Activated CD8-positive, alpha-beta T cell treated with anti-CD3 and anti-CD28 coated beads, Interleukin-2, amount 10 ng/mL, durations not matched to agents 7 days and 5 days (primary cell): ENCODE results near the gene TSFM. TPM values are rescaled to one million over a fixed set of nuclear protein-coding genes. Genes with fewer than 3 reads are reported as not detected.
A peak's percentile ranks its signal among the peaks of the same experiment; 100 is the strongest.

Source experiments
- ATAC-seq: fragments of 150-1000 bp; cut with Tn5 transposase; one replicate; pipeline ENCODE4 v1.10.0; 2021; ENCODE audit warnings: moderate library complexity
- CTCF ChIA-PET: fragments of 350-600 bp; sonication (Branson Sonifier 250); formaldehyde crosslinking; loops from one replicate; lab custom pipeline; 2021; ENCODE audit warnings: antibody characterized with exemption; lab: Charles Lee
- POLR2A ChIA-PET: fragments of 350-600 bp; sonication (Branson Sonifier 250); formaldehyde crosslinking; loops from one replicate; lab custom pipeline; 2021; ENCODE audit warnings: antibody characterized with exemption; lab: Charles Lee
- DNase-seq: peaks from one replicate; pipeline ENCODE4 v3.0.0-alpha.2; 2020
- H3K27ac Mint-ChIP-seq: one replicate; pipeline ENCODE4 v1.8.0; 2021; ENCODE audit warnings: mild to moderate bottlenecking, mixed read lengths
- H3K27me3 Mint-ChIP-seq: one replicate; pipeline ENCODE4 v1.8.0; 2021; ENCODE audit warnings: low read depth, mixed read lengths
- H3K36me3 Mint-ChIP-seq: one replicate; pipeline ENCODE4 v1.8.0; 2021; ENCODE audit warnings: low read depth, mixed read lengths
- H3K4me1 Mint-ChIP-seq: one replicate; pipeline ENCODE4 v1.8.0; 2021; ENCODE audit warnings: low read depth, mixed read lengths
- H3K4me3 Mint-ChIP-seq: one replicate; pipeline ENCODE4 v1.8.0; 2021; ENCODE audit warnings: mild to moderate bottlenecking, mixed read lengths
- H3K9me3 Mint-ChIP-seq: one replicate; pipeline ENCODE4 v1.8.0; 2022; ENCODE audit warnings: mixed read lengths; ENCODE audit not compliant: insufficient read depth
- total RNA-seq, 2 experiments: library from RNA; stranded (reverse); gene quantifications; one replicate each; pipeline ENCODE4 v1.2.3, GENCODE V29; 2021

The TSFM gene
- total RNA-seq, 2 experiments from 2014 or later, result 35.0 to 35.8 TPM

GRCh38 chr12:57781801-57782200 is 786 bp upstream of the TSFM start:
- Mint-ChIP-seq H3K9me3 (no peaks in the 10 kb centered on the region), H3K27me3 (no peaks in the 10 kb centered on the region), H3K27ac (peak overlapping the region; percentile 96), H3K36me3 (peaks cover 15% of the 10 kb centered on the region), H3K4me3 (no peak overlapping the region), H3K4me1 (peaks cover 40% of the 10 kb centered on the region)
- no peak for ATAC-seq
- DNase-seq, result no peak
- POLR2A ChIA-PET, result interaction anchor here (0.7 kb wide), 1 partner anchor 63 kb away, joined by 4 read pairs; no protein-coding TSS in a partner anchor
- CTCF ChIA-PET, result interaction anchor here (0.7 to 4.5 kb wide), 11 partner anchors 8 to 124 kb away, joined by 3 to 26 read pairs (median 5); partner anchors contain the start of genes CYP27B1, EEF1AKMT3 and METTL1

DNA sequence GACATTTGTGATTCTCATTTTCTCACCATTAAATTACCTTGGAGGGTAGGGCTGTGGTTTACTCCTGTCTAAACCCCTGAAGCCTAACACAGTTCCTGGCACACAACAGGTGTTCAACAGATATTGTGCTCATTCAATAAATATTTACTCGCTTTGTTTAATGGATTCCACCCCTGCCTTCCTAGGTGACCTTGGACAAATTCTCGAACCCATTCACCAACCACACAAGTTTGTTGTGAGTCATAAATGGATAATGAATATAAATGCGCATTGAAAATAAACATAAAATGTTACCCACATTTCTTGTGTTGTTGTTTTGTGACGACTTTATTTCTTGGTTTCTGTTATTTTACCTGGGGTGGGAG is 362 bp upstream of the TSFM start:
- Mint-ChIP-seq H3K27ac (peak overlapping the region; percentile 96), H3K4me1 (peaks cover 40% of the 10 kb centered on the region), H3K4me3 (peak overlapping the region; percentile 99), H3K9me3 (no peaks in the 10 kb centered on the region), H3K27me3 (no peaks in the 10 kb centered on the region), H3K36me3 (peaks cover 17% of the 10 kb centered on the region)
- CTCF ChIA-PET, result interaction anchor here (1.0 to 4.5 kb wide), 13 partner anchors 9 to 130 kb away, joined by 3 to 26 read pairs (median 5); partner anchors contain the start of genes CYP27B1, EEF1AKMT3 and METTL1
- DNase-seq, result no peak
- POLR2A ChIA-PET, result interaction anchor here (1.3 to 1.6 kb wide), 2 partner anchors 10 to 159 kb away, joined by 5 to 7 read pairs; partner anchors contain the start of genes ATP23, EEF1AKMT3 and METTL1
- no peak for ATAC-seq

DNA sequence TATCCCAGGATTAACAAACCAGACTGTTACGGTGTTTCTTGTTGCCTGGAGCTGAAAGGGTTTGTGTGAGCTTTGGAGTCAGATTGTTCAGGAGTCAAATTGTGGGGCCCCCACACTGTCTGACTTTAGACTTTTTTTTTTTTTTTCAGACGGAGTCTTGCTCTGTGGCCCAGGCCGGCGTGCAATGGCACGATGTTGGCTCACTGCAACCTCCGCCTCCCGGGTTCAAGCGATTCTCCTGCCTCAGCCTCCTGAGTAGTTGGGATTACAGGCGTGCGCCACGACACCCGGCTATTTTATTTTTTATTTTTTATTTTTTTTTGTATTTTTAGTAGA is 847 bp downstream of the TSFM start:
- Mint-ChIP-seq H3K27me3 (no peaks in the 10 kb centered on the region), H3K4me3 (peak overlapping the region; percentile 99), H3K4me1 (peaks cover 39% of the 10 kb centered on the region), H3K36me3 (peaks cover 21% of the 10 kb centered on the region), H3K27ac (peak overlapping the region; percentile 96), H3K9me3 (no peaks in the 10 kb centered on the region)
- no peak for DNase-seq
- ChIA-PET CTCF (interaction anchor here (0.7 to 4.5 kb wide), 25 partner anchors 8 to 128 kb away, joined by 3 to 26 read pairs (median 6); partner anchors contain the start of genes CTDSP2, EEF1AKMT3 and METTL1), POLR2A (interaction anchor here (0.8 to 1.6 kb wide), 7 partner anchors 11 to 158 kb away, joined by 3 to 7 read pairs (median 4); partner anchors contain the start of genes ATP23, CYP27B1, EEF1AKMT3 and METTL1)
- ATAC-seq, result no peak

GRCh38 chr12:57783861-57784260 is 1.3 kb downstream of the TSFM start:
- peaks cover 24% of the 10 kb centered on the region for H3K36me3 Mint-ChIP-seq
- peaks cover 37% of the 10 kb centered on the region for H3K4me1 Mint-ChIP-seq
- no peaks in the 10 kb centered on the region for H3K27me3 Mint-ChIP-seq
- ChIA-PET POLR2A (interaction anchor here (0.9 to 1.6 kb wide), 3 partner anchors 15 to 157 kb away, joined by 3 to 7 read pairs (median 5); partner anchors contain the start of gene ATP23), CTCF (interaction anchor here (0.7 to 4.5 kb wide), 11 partner anchors 10 to 120 kb away, joined by 4 to 26 read pairs (median 9); partner anchors contain the start of genes EEF1AKMT3 and METTL1)
- H3K4me3 Mint-ChIP-seq, result peak overlapping the region; percentile 66
- no peak for ATAC-seq
- peak overlapping the region; percentile 27 for H3K27ac Mint-ChIP-seq
- no peaks in the 10 kb centered on the region for H3K9me3 Mint-ChIP-seq
- DNase-seq, result no peak

DNA sequence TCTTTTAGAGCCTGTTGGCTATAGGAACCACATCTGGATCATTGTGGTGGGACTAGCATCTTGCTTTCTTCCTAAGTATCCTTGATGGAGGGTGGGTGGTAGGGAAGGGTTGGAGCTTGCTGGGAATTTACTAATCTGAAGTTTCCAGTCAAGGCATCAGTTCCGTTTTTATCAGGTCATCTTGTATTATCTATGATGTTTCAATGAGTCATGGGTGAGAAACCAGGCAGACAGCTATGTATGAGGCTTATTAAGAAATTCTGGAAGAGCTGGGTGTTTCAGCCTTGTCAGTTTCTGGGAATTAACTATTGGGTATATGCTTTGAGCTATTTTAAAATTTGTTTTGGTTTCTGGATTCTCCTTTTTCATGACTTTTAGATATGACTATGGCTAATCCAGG is 11.3 kb downstream of the TSFM start:
- H3K27me3 Mint-ChIP-seq, result no peaks in the 10 kb centered on the region
- no peaks in the 10 kb centered on the region for H3K9me3 Mint-ChIP-seq
- H3K27ac Mint-ChIP-seq, result no peak overlapping the region
- ATAC-seq, result no peak
- H3K36me3 Mint-ChIP-seq, result peaks cover 42% of the 10 kb centered on the region
- peaks cover 4% of the 10 kb centered on the region for H3K4me1 Mint-ChIP-seq
- DNase-seq, result no peak
- H3K4me3 Mint-ChIP-seq, result no peak overlapping the region
- CTCF ChIA-PET, result interaction anchor here (0.7 to 4.3 kb wide), 6 partner anchors 9 to 111 kb away, joined by 3 to 26 read pairs (median 6); partner anchors contain the start of gene TSFM
- POLR2A ChIA-PET, result interaction anchor here (0.8 kb wide), 1 partner anchor 8 kb away, joined by 3 read pairs; no protein-coding TSS in a partner anchor

DNA sequence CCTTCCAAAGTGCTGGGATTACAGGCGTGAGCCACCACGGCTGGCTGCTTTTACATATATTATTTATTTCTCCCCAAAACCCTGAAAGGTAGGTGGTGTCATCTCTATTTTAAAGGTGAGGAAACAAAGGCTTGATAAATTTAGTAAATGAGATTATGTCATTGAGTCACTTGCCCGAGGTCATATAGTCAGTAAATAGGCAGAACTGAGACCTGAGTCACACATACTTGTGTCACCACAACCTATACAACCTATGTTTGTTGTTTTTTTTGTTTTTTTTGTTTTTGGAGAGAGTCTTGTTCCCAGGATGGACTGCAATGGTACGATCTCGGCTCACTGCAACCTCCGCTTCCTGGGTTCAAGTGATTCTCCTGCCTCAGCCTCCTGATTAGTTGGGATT is 12.8 kb downstream of the TSFM start:
- DNase-seq, result no peak
- Mint-ChIP-seq H3K9me3 (no peaks in the 10 kb centered on the region), H3K4me3 (no peak overlapping the region), H3K27me3 (no peaks in the 10 kb centered on the region), H3K27ac (no peak overlapping the region), H3K36me3 (peaks cover 36% of the 10 kb centered on the region), H3K4me1 (peaks cover 4% of the 10 kb centered on the region)
- ATAC-seq, result no peak
- CTCF ChIA-PET, result interaction anchor here (4.3 kb wide), 1 partner anchor 8 kb away, joined by 26 read pairs; no protein-coding TSS in a partner anchor
- POLR2A ChIA-PET, result no interaction called here

DNA sequence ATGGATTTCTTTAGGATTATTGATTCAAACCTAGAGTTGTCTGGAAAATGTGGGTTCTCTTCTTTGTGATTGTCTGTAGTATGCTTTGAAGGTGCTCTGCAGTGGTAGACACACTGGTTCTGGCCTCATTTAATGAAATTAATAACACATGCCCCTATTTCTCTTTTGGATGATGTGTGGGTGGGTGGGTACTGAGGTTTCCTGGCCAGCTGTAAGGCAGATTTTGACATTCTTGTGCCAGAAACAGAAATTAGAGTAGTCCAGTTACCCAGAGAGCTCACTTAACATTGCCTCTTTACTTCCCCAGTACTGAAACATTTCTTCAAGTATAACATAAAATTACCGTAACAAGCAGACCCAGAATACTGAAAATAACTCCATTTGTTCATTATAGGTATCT is 14.4 kb downstream of the TSFM start:
- ATAC-seq, result no peak
- ChIA-PET POLR2A (interaction anchor here (0.6 kb wide), 1 partner anchor 38 kb away, joined by 3 read pairs; no protein-coding TSS in a partner anchor), CTCF (interaction anchor here (4.7 kb wide), 1 partner anchor 14 kb away, joined by 26 read pairs; the partner anchor contains the start of gene TSFM)
- no peak overlapping the region for H3K4me3 Mint-ChIP-seq
- H3K9me3 Mint-ChIP-seq, result no peaks in the 10 kb centered on the region
- H3K4me1 Mint-ChIP-seq, result peaks cover 2% of the 10 kb centered on the region
- no peak for DNase-seq
- no peaks in the 10 kb centered on the region for H3K27me3 Mint-ChIP-seq
- peaks cover 36% of the 10 kb centered on the region for H3K36me3 Mint-ChIP-seq
- H3K27ac Mint-ChIP-seq, result no peak overlapping the region

DNA sequence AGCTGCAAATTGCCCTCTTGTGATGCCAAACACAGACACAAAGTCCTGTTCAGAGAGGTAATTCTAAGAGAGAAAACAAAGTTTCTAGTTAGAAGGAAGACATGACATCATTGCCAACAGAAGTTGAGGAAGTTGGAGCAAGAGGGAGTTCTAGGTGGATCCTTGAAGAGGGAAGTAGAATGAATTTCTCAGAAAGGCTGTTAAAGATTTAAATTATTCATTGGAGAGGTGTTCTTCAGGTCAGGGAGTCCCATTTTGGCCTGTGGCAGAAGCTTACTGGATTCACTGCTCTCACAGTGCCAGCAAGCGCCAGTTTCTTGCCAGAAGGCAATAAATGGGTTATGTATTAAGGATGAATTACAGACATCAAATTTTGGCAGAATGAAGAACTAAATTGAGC is 15.3 kb downstream of the TSFM start:
- Mint-ChIP-seq H3K27ac (no peak overlapping the region), H3K9me3 (no peaks in the 10 kb centered on the region), H3K27me3 (no peaks in the 10 kb centered on the region), H3K4me1 (peaks cover under 1% of the 10 kb centered on the region), H3K4me3 (no peak overlapping the region), H3K36me3 (peaks cover 31% of the 10 kb centered on the region)
- ChIA-PET POLR2A (no interaction called here), CTCF (interaction anchor here (0.9 to 7.9 kb wide), 4 partner anchors 15 to 215 kb away, joined by 3 to 128 read pairs (median 15); partner anchors contain the start of gene TSFM)
- no peak for DNase-seq
- ATAC-seq, result no peak

DNA sequence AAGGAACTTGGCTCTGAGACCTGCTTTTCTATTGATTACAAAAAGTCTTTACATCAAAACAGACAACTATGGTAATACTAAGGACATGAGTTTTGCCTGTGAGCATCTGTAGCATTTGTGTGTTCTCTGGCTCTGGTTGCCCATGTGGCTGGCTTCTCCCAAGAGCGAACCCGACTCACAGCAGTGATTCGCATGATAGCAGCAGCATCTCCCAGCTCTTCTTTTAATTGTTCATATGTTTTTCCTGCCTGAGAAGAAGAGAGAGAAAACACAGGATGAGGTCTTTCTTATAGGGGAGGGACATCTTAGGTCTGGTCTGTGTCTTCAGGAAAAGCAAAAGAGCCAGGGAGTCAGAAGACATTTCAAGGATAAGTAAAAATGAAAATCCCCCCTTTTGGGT is 18.4 kb downstream of the TSFM start:
- Mint-ChIP-seq H3K9me3 (no peaks in the 10 kb centered on the region), H3K27ac (no peak overlapping the region), H3K27me3 (no peaks in the 10 kb centered on the region), H3K4me3 (no peak overlapping the region), H3K36me3 (peaks cover 20% of the 10 kb centered on the region), H3K4me1 (no peaks in the 10 kb centered on the region)
- ChIA-PET CTCF (interaction anchor here (1.3 to 7.9 kb wide), 5 partner anchors 18 to 103 kb away, joined by 3 to 128 read pairs (median 23); partner anchors contain the start of genes CTDSP2 and TSFM), POLR2A (interaction anchor here (0.6 kb wide), 1 partner anchor 51 kb away, joined by 3 read pairs; no protein-coding TSS in a partner anchor)
- DNase-seq (no peak), ATAC-seq (no peak)

DNA sequence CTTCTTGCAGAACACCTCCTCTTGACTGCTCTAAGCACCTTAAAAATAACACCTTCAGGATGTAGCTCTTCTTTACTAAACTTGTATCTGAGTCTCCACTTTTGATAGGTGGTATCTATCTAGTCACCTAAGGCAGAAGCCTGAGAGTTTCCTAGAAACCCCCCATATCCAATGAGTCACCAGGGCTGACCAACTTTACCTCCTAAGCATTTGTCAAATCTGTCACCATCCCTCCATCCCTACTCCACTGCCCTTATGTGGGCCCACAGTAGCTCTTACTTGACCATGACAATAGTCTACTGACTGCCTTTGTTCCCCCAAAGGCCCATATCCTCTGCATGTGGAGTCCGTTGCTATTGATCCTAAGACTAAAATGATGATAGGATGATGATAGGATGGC is 20.0 kb downstream of the TSFM start:
- Mint-ChIP-seq H3K9me3 (no peaks in the 10 kb centered on the region), H3K36me3 (peaks cover 8% of the 10 kb centered on the region), H3K4me1 (no peaks in the 10 kb centered on the region), H3K27ac (no peak overlapping the region), H3K4me3 (no peak overlapping the region), H3K27me3 (no peaks in the 10 kb centered on the region)
- POLR2A ChIA-PET, result interaction anchor here (0.8 to 1.1 kb wide), 2 partner anchors 9 to 19 kb away, joined by 3 read pairs; no protein-coding TSS in a partner anchor
- DNase-seq (no peak), ATAC-seq (no peak)
- CTCF ChIA-PET, result interaction anchor here (0.7 to 7.9 kb wide), 26 partner anchors 9 to 131 kb away, joined by 3 to 128 read pairs (median 6); partner anchors contain the start of genes AVIL, EEF1AKMT3, METTL1 and TSFM

GRCh38 chr12:57803319-57803893 is 20.8 kb downstream of the TSFM start:
- ChIA-PET CTCF (interaction anchor here (0.6 to 7.9 kb wide), 26 partner anchors 10 to 221 kb away, joined by 3 to 128 read pairs (median 6); partner anchors contain the start of genes ATP23, AVIL, EEF1AKMT3 and METTL1), POLR2A (no interaction called here)
- DNase-seq (peak; percentile 49), ATAC-seq (no peak)
- no peak overlapping the region for H3K4me3 Mint-ChIP-seq
- H3K27ac Mint-ChIP-seq, result no peak overlapping the region
- H3K4me1 Mint-ChIP-seq, result no peaks in the 10 kb centered on the region
- no peaks in the 10 kb centered on the region for H3K27me3 Mint-ChIP-seq
- no peaks in the 10 kb centered on the region for H3K9me3 Mint-ChIP-seq
- peaks cover 3% of the 10 kb centered on the region for H3K36me3 Mint-ChIP-seq
